Esophagus muscularis mucosa (tissue), 4 donors: ENCODE results near the gene SPATA20.

Experiments
- EP300 ChIP-seq: sonication (generic); formaldehyde crosslinking; IDR thresholded peaks from one replicate; pipeline ENCODE4 v1.6.1; 2017; ENCODE audit warnings: antibody characterized with exemption
- POLR2A ChIP-seq: fragments of 450-650 bp; IDR thresholded peaks from one replicate; pipeline ENCODE4 v1.6.1; 2017; ENCODE audit warnings: antibody characterized with exemption, moderate library complexity, mild to moderate bottlenecking, low read depth
- POLR2AphosphoS5 ChIP-seq, 2 donors: sonication (generic); formaldehyde crosslinking; IDR thresholded peaks; one replicate each; pipeline ENCODE4 v1.6.1; 2017; ENCODE audit warnings: antibody characterized with exemption in 2 of 2
- TF ChIP-seq, protein P1 (sequence below), 3 experiments: fragments of 200-600 bp in 2 of 3; fragments of 450-650 bp in 1 of 3; sonication (generic) in 2 of 3; IDR thresholded peaks; one replicate each; pipeline ENCODE4 v1.5.1; 2017 to 2019; ENCODE audit warnings: antibody characterized with exemption in 3 of 3, mild to moderate bottlenecking in 2 of 3, moderate library complexity in 1 of 3

DNA sequence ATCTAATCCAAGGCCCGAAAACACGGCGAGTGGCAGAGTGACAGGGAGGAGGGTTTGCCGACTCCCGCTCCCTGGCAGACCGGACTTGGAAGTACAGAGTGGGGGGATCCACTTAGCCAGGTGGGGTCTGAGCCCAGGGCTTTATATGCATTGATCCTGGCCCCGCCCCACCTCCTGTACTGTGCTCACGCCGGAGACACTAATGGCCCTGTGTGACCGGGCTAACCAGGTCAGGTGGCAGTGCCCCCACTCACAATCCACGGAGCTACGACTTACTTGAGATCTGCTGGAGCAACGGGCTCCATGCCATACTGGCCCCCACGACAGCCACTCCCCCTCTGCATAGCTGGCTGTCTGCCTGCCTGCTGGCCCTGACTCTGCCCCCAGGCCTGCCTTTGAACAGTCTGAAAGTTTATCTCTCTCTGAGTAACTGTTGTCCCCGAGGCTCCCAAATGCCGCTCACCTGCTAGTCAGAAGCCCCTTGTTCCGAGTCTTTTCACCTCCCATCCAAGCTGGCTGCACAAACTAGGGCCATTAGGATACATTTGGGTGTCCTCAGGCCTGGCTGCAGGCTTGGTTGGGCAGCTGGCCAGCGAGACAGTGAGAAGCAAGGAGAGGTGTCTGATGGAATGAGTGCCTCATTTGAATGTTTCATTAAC is 41.5 kb downstream of the SPATA20 start:
- no peak for TF ChIP-seq POLR2A
- TF ChIP-seq, protein P1, sequence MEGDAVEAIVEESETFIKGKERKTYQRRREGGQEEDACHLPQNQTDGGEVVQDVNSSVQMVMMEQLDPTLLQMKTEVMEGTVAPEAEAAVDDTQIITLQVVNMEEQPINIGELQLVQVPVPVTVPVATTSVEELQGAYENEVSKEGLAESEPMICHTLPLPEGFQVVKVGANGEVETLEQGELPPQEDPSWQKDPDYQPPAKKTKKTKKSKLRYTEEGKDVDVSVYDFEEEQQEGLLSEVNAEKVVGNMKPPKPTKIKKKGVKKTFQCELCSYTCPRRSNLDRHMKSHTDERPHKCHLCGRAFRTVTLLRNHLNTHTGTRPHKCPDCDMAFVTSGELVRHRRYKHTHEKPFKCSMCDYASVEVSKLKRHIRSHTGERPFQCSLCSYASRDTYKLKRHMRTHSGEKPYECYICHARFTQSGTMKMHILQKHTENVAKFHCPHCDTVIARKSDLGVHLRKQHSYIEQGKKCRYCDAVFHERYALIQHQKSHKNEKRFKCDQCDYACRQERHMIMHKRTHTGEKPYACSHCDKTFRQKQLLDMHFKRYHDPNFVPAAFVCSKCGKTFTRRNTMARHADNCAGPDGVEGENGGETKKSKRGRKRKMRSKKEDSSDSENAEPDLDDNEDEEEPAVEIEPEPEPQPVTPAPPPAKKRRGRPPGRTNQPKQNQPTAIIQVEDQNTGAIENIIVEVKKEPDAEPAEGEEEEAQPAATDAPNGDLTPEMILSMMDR (IDR thresholded peaks at IDR 0.05): no peak
- no peak for TF ChIP-seq POLR2AphosphoS5 (IDR thresholded peaks at IDR 0.05)
- TF ChIP-seq EP300: no peak
